Renal pelvis (tissue), 4 donors: ENCODE results near the gene OAF. TPM values are rescaled to one million over a fixed set of nuclear protein-coding genes. Genes with fewer than 3 reads are reported as not detected.

Experiments
- DNase-seq: peaks from one replicate; pipeline ENCODE4 v3.0.0-alpha.2; 2013
- polyA plus RNA-seq, 3 donors: library from polyadenylated mRNA; unstranded; fragments of 120-200 nt; gene quantifications; one replicate each; pipeline ENCODE4 v1.2.1, GENCODE V29; 2013; ENCODE audit not compliant: insufficient read length in 3 of 3

OAF gene
- polyA plus RNA-seq, 3 donors, result 39.4 to 49.9 (median 47.3) TPM

- no peak for DNase-seq
Measured at GRCh38 chr11:120219232-120219937, 8.6 kb downstream of the OAF start.

GRCh38 chr11:120219938-120220746 lies 9.3 kb downstream of the OAF start:
- DNase-seq, result no peak

- DNase-seq, result no peak
Measured at GRCh38 chr11:120220747-120221037, 9.9 kb downstream of the OAF start.

- DNase-seq, result no peak
Measured at GRCh38 chr11:120221115-120221752, 10.4 kb downstream of the OAF start.

- no peak for DNase-seq
Measured at GRCh38 chr11:120222916-120223315, 12.1 kb downstream of the OAF start.

- DNase-seq, result no peak
Measured at GRCh38 chr11:120223793-120224192, 13.0 kb downstream of the OAF start.

- DNase-seq, result no peak
Measured at GRCh38 chr11:120224361-120224760, 13.5 kb downstream of the OAF start.

- no peak for DNase-seq
Measured at GRCh38 chr11:120224972-120225909, 14.4 kb downstream of the OAF start.

GRCh38 chr11:120226242-120226641 lies 15.4 kb downstream of the OAF start:
- no peak for DNase-seq

- DNase-seq, result no peak
Measured at GRCh38 chr11:120226714-120227113, 15.9 kb downstream of the OAF start.

GRCh38 chr11:120227228-120227852 lies 16.5 kb downstream of the OAF start:
- DNase-seq, result no peak

GRCh38 chr11:120228794-120229384 lies 18.1 kb downstream of the OAF start:
- no peak for DNase-seq

- no peak for DNase-seq
Measured at GRCh38 chr11:120229451-120230424, 18.9 kb downstream of the OAF start.

- no peak for DNase-seq
Measured at GRCh38 chr11:120230433-120231071, 19.7 kb downstream of the OAF start.

GRCh38 chr11:120231963-120232362 lies 21.1 kb downstream of the OAF start:
- DNase-seq, result no peak

GRCh38 chr11:120233207-120233803 lies 22.5 kb downstream of the OAF start:
- no peak for DNase-seq

- DNase-seq, result no peak
Measured at GRCh38 chr11:120235024-120235628, 24.3 kb downstream of the OAF start.
